Activated naive CD4-positive, alpha-beta T cell treated with Interleukin-2 at 50 U/mL for 16 hours (primary cell): ENCODE results near the gene TYW5.

ENCODE experiments used
- DNase-seq: peaks from one replicate; pipeline ENCODE4 v3.0.0-alpha.2; 2020

The TYW5 gene

GRCh38 chr2:199972088-199972626 is 16.9 kb upstream of the TYW5 start:
- DNase-seq: no peak

GRCh38 chr2:199968126-199968525 is 12.8 kb upstream of the TYW5 start:
- DNase-seq: no peak

GRCh38 chr2:199966976-199967375 is 11.7 kb upstream of the TYW5 start:
- no peak for DNase-seq

GRCh38 chr2:199966405-199966804 is 11.1 kb upstream of the TYW5 start:
- no peak for DNase-seq

GRCh38 chr2:199962203-199962602 is 6.9 kb upstream of the TYW5 start:
- DNase-seq: no peak

GRCh38 chr2:199958014-199958413 is 2.7 kb upstream of the TYW5 start:
- no peak for DNase-seq

GRCh38 chr2:199956062-199956380 is 730 bp upstream of the TYW5 start:
- no peak for DNase-seq

GRCh38 chr2:199955007-199955338 is 318 bp downstream of the TYW5 start:
- DNase-seq: no peak

GRCh38 chr2:199951023-199951422 is 4.3 kb downstream of the TYW5 start:
- DNase-seq: no peak

GRCh38 chr2:199950396-199950795 is 4.9 kb downstream of the TYW5 start:
- DNase-seq: no peak

GRCh38 chr2:199946836-199947235 is 8.5 kb downstream of the TYW5 start:
- DNase-seq: no peak

- no peak for DNase-seq
Observed at GRCh38 chr2:199946196-199946595, 9.1 kb downstream of the TYW5 start.

- DNase-seq: no peak
Observed at GRCh38 chr2:199943373-199943772, 11.9 kb downstream of the TYW5 start.

- no peak for DNase-seq
Observed at GRCh38 chr2:199940373-199940772, 14.9 kb downstream of the TYW5 start.

GRCh38 chr2:199936554-199936953 is 18.7 kb downstream of the TYW5 start:
- no peak for DNase-seq

GRCh38 chr2:199933466-199933865 is 21.8 kb downstream of the TYW5 start:
- DNase-seq: no peak

GRCh38 chr2:199932312-199932855 is 22.9 kb downstream of the TYW5 start:
- DNase-seq: no peak

- no peak for DNase-seq
Observed at GRCh38 chr2:199929262-199929661, 26.0 kb downstream of the TYW5 start.

GRCh38 chr2:199928626-199929025 is 26.7 kb downstream of the TYW5 start:
- no peak for DNase-seq

- no peak for DNase-seq
Observed at GRCh38 chr2:199928226-199928625, 27.1 kb downstream of the TYW5 start.

- DNase-seq: no peak
Observed at GRCh38 chr2:199926806-199927205, 28.5 kb downstream of the TYW5 start.

- no peak for DNase-seq
Observed at GRCh38 chr2:199923924-199924323, 31.4 kb downstream of the TYW5 start.

- DNase-seq: no peak
Observed at GRCh38 chr2:199922856-199923255, 32.4 kb downstream of the TYW5 start.

GRCh38 chr2:199916980-199917379 is 38.3 kb downstream of the TYW5 start:
- no peak for DNase-seq

- no peak for DNase-seq
Observed at GRCh38 chr2:199914372-199914958, 40.8 kb downstream of the TYW5 start.
